ENCODE measurements around the gene FIP1L1.

The FIP1L1 gene

GRCh38 chr4:53507671-53508286 lies 130.3 kb downstream of the FIP1L1 start:
- DNase-seq, result no peak

- no peak for DNase-seq
Measured at GRCh38 chr4:53508446-53508845, 131.0 kb downstream of the FIP1L1 start.

- no peak for DNase-seq
Measured at GRCh38 chr4:53510321-53510720, 132.9 kb downstream of the FIP1L1 start.
